GM19025 (cell line): ENCODE results near the gene FBH1.
"Not testable (repeated sequence)": the region's sequence is repeated elsewhere in the genome, so short reads cannot be mapped to it uniquely, and the experiment has no call there.

Experiments used
- ATAC-seq: cut with Tn5 transposase; IDR thresholded peaks from one replicate; pipeline ENCODE4 v1.9.1; 2021; ENCODE audit warnings: mild to moderate bottlenecking, low read depth, moderate library complexity; ENCODE audit not compliant: unreplicated experiment

Gene FBH1

GRCh38 chr10:5935628-5936027 is 45.6 kb downstream of the FBH1 start:
- no peak for ATAC-seq

- ATAC-seq, result no peak
Observed at GRCh38 chr10:5937016-5937415, 47.0 kb downstream of the FBH1 start.

- no peak for ATAC-seq
Observed at GRCh38 chr10:5938291-5938690, 48.2 kb downstream of the FBH1 start.

GRCh38 chr10:5940807-5941218 is 50.8 kb downstream of the FBH1 start:
- ATAC-seq, result no peak

DNA sequence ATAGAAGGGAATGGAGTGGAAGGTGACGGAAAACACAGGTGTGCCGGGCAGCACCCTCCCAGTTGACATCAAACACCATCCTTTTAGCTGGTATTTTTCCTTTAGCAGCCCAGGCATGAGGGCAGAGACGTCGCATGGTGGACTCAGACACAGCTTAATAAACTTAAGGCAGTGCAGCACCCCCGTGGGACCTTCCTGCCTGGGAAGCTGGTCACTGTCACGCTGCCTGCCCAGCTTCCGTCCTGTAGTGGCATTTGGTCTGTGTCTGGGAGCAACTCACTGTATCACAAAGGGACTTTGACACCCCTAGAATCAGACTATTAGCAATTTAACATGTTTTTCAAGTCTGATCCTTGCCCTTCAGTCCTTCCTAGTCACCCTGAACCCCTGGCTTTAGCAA is 51.5 kb downstream of the FBH1 start:
- no peak for ATAC-seq

DNA sequence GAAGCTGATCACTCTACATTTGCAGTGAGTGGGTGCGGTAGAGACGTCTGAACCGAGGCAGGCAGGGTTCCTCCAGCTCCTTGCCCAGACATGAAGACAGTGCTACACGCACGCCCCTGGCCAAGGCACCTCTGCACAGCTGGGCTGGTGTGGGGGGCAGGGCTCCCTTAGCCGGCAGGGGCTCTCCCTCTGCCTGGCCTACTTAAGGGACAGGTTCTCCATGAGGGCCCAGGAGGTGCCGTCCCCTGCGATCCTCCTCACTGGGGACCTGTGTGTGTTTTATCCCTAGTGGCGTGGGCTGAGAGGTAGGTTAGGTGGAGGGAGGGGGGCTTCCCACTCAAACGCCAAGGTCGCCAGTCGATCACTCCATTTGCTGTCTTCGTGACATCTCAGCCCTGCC is 52.0 kb downstream of the FBH1 start:
- ATAC-seq, result no peak

GRCh38 chr10:5942474-5942873 is 52.4 kb downstream of the FBH1 start:
- ATAC-seq, result no peak

- no peak for ATAC-seq
Observed at GRCh38 chr10:5943536-5943935, 53.5 kb downstream of the FBH1 start.

GRCh38 chr10:5944389-5945189 is 54.5 kb downstream of the FBH1 start:
- ATAC-seq, result no peak

DNA sequence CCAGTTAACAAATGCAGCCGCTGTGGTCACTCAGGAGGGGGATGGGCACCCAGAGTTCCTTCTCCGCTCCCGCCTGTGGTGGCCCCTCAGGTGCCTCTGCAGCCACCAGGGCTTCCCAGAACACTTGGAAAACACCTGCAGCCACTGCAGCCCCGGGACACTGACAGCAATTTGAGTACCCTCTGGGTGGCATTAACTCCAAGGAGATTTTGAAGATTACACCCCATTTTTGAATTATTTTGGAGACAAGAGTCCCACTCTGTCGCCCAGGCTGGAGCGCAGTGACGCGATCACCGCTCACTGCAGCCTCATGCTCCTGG is 55.1 kb downstream of the FBH1 start:
- no peak for ATAC-seq

DNA sequence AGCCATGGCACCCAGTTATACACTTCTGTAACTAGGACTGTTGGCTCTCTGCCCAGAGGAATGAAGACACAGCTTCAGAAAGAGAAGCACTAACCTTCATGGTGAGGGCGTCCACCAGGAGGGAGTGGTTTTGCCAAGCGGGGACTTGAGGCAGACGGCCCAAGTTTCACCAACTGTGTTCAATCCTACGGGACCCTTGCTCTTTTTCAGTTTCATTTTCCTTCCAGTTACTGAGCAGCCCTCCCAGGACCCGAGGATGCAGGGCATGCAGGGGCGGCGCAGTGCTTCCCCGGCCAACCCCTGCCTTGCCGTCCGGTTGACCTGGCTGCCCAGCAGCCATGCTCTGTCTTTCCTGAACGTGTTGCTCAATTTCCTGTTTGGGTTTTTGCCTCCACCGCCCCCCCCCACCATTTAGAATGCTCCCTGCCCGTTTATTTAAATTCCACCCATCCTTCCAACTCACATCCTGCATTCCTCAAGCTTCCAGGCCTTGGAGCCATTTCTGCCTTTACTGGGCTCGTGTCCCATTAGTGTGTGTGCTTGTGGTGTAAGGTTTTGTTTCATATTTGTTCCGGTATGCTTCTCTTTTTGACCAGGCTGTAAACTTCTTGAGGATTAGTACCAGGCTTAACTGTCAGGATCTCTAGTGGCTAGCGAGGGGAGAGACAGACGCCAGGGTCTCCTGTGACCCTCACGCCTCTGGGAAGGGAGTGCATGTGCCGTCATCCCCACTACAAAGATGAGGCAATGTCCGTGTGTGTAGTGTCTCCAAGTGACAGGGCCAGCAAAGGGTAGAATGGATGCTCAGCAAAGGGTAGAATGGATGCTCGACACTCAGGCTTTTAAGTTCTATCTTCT is 55.7 kb downstream of the FBH1 start:
- ATAC-seq, result no peak

DNA sequence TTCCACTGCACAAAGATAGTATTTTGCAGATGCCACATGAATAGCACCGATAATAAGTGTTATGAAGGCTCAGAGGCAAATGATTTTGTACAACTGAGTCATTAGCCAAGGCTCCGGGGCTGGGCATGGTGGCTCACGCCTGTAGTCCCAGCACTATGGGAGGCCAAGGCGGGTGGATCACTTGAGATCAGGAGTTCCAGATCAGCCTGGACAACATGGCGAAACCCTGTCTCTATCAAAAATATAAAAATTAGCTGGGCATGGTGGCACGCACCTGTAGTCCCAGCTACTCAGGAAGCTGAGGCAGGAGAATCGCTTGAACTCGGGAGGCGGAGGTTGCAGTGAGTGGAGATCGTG is 56.4 kb downstream of the FBH1 start:
- not testable (repeated sequence) for ATAC-seq

GRCh38 chr10:5946786-5947185 is 56.7 kb downstream of the FBH1 start:
- ATAC-seq, result no peak

GRCh38 chr10:5947471-5948207 is 57.6 kb downstream of the FBH1 start:
- ATAC-seq, result no peak

GRCh38 chr10:5948208-5948585 is 58.2 kb downstream of the FBH1 start:
- no peak for ATAC-seq

DNA sequence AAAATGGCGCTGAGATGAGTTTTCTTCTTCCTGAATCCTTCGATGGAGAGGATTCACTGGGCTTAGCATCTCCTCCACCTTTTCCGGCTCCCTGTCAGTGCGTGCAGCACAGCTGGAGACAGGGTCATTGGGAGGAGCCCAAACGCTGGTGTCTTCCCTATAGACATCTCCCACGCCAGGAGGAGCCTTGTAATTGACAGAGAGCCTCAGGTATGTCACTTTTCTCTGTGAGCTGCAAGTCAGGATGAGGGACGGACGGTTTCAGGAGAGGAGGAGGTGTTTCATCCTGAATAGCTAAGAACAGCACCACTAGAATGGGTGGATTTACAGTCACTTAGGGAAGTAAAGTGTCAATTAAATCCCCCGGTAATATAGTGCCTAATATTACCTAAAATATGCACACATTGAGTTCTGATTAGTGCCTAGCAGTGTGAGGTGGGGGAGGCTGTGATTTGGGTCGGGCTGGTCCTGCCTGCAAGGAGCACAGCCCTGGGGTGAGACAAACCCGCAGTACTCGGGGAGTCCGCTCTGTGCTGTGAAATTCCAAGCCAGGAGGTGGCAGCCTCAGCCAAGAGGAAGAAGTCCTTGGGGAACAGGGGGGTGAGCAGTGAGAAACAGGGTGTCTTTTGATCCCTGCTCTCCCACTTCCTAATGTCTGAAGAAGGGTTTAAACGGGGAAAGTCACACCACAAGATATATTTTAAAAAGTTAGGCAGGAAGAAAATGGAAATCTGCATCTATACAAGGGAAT is 59.1 kb downstream of the FBH1 start:
- no peak for ATAC-seq

DNA sequence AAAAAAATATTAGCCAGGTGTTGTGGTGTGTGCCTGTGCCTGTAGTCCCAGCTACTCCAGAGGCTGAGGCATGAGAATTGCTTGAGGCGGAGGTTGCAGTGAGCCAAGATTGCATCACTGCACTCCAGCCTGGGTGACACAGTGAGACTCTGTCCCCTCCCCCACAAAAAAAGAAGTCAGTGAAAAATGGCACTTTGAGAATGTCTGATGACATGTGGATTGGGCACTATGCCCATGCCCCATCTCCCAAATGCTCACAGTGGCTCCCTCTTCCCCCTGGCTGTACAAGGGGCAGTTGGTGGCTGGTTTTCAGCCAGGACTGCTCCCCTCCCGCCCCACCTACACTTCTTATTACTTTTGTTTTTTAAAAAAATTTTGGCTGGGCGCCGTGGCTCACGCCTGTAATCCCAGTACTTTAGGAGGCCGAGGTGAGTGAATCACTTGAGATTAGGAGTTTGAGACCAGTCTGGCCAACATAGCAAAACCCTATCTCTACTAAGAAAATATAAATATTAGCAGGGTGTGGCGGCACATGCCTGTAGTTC is 61.2 kb downstream of the FBH1 start:
- ATAC-seq, result no peak

DNA sequence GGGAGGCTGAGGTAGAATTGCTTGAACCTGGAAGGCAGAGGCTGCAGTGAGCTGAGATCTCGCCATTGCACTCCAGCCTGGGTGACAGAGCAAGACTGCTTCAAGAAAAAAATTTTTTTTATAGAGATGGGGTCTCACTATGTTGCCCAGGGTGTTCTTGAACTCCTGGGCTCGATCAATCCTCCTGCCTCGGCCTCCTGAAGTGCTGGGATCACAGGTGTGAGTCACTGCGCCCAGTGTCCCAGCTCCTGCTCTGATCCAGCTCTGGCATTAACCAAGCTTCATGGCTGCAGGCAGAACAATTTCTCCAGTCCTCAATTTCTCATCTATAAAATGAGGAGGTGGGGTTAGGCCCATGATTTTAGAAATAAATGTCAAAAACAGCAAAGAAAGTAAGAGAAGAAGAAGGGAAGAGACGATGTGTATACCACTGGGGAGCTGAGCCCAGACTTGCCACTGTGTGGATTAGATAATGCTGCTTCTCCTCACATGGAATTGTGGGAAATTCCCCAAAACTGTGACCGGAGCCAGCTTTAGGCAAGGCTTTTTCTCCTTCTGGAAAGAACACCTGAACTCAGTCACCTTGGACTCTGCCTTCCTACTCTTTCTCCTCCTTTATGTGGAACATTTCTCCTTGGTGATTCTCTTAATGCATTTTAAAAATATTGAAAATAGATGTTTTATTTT is 61.8 kb downstream of the FBH1 start:
- ATAC-seq, result no peak

- no peak for ATAC-seq
Observed at GRCh38 chr10:5952731-5953385, 62.8 kb downstream of the FBH1 start.
